Regular cardiac myocyte (primary cell): Measurements from ENCODE around the gene RCC1. TPM values are rescaled to one million over a fixed set of nuclear protein-coding genes. Genes with fewer than 3 reads are reported as not detected.

Experiments used
- total RNA-seq: library from RNA; depleted of rRNA; stranded (reverse); fragments of >200 nt; gene quantifications from 2 replicates; pipeline ENCODE4 v1.2.3, GENCODE V29; 2014

RCC1 gene
- 71.6 and 114 TPM in 2 replicates for total RNA-seq

GRCh38 chr1:28505406-28506187 lies at the start of gene RCC1:
Gene RCC1, plus strand, starts transcription at chr1:28506043. Its CDS starts 23,824 bp downstream, at chr1:28529867.

GRCh38 chr1:28552758-28553663 lies 47.2 kb downstream of the RCC1 start, which contains the start of gene TRNAU1AP:
Gene TRNAU1AP, plus strand, starts transcription at chr1:28553085. Its CDS starts 26 bp downstream, at chr1:28553111.

Other genes starting within 250 kb of the RCC1 start
- gene SESN2, start 246.5 kb upstream of the RCC1 start, total RNA-seq, result 12.1 and 14.0 TPM in 2 replicates
- 20.0 and 30.5 TPM in 2 replicates for gene MED18, start 177.0 kb upstream of the RCC1 start, total RNA-seq
- gene PHACTR4, start 136.3 kb upstream of the RCC1 start, total RNA-seq, result 3.7 and 4.4 TPM in 2 replicates
- 23.8 and 32.1 TPM in 2 replicates for gene TRNAU1AP, start 47.0 kb downstream of the RCC1 start, total RNA-seq
- 0.58 and 2.0 TPM in 2 replicates for gene RAB42, start 86.2 kb downstream of the RCC1 start, total RNA-seq
- gene TAF12, start 137.0 kb downstream of the RCC1 start, total RNA-seq, result 43.7 and 56.9 TPM in 2 replicates
- not detected in 2 replicates for gene RNU11, start 142.6 kb downstream of the RCC1 start, total RNA-seq
- gene GMEB1, start 162.7 kb downstream of the RCC1 start, total RNA-seq, result 8.7 and 14.8 TPM in 2 replicates
- gene YTHDF2, start 230.9 kb downstream of the RCC1 start, total RNA-seq, result 42.0 and 74.4 TPM in 2 replicates